ENCODE data around the gene C1QTNF2. TPM values are rescaled to one million over a fixed set of nuclear protein-coding genes. Genes with fewer than 3 reads are reported as not detected.

C1QTNF2 gene
- total RNA-seq, 1 experiment from 2014 or later, result 0.16 TPM

- H3K4me3 Mint-ChIP-seq (ENCODE audit: unreplicated experiment), result peak overlapping the region; percentile 92
- H3K9me3 ChIP-seq, result no peaks in the 10 kb centered on the region
- no TSS peak for BruUV-seq (replicated peaks)
- CTCF ChIA-PET, result interaction anchor here (0.7 to 2.1 kb wide), 5 partner anchors 19 to 368 kb away, joined by 3 to 8 read pairs (median 5); no protein-coding TSS in a partner anchor
- DNase-seq, result no peak
- POLR2A ChIA-PET, result interaction anchor here (0.6 to 1.7 kb wide), 3 partner anchors 20 to 260 kb away, joined by 3 to 21 read pairs (median 3); partner anchors contain the start of gene FAM200C
- no peaks in the 10 kb centered on the region for H3K36me3 ChIP-seq (ENCODE audit: control insufficient read depth, insufficient read depth, low read length)
- H3K4me1 ChIP-seq, result peaks cover 13% of the 10 kb centered on the region; the same call in 1 of the 2 replicates
- peak overlapping the region; percentile 95 for H3K27ac Mint-ChIP-seq (ENCODE audit: unreplicated experiment)
- peaks cover 36% of the 10 kb centered on the region for H3K4me1 Mint-ChIP-seq (ENCODE audit: low read depth, unreplicated experiment)
- H3K4me3 ChIP-seq (ENCODE audit: low read depth, low read length), result peak overlapping the region; percentile 99
- intact Hi-C loops (cut with micrococcal nuclease; ENCODE audit: unreplicated experiment), result loop anchor here (1.0 kb wide), 1 partner anchor 19 kb away; the partner anchor contains the start of gene FAM200C
- H3K36me3 Mint-ChIP-seq (ENCODE audit: insufficient read depth, unreplicated experiment), result peaks cover 34% of the 10 kb centered on the region
- H3K9me3 Mint-ChIP-seq (ENCODE audit: unreplicated experiment), result no peaks in the 10 kb centered on the region
- H3K27me3 Mint-ChIP-seq (ENCODE audit: insufficient read depth, unreplicated experiment), result no peaks in the 10 kb centered on the region
- no peak for TF ChIP-seq CTCF (IDR thresholded peaks at IDR 0.05; ENCODE audit: insufficient read depth in 1 of 2, low read depth in 1 of 2, low read length in 1 of 2, severe bottlenecking in 1 of 2, unreplicated experiment in 1 of 2)
- no peaks in the 10 kb centered on the region for H3K27me3 ChIP-seq (replicated peaks; ENCODE audit: control insufficient read depth, insufficient read depth, low read length)
These were observed 49.3 kb upstream of the C1QTNF2 start for GRCh38 chr5:160419458-160420330.

DNA sequence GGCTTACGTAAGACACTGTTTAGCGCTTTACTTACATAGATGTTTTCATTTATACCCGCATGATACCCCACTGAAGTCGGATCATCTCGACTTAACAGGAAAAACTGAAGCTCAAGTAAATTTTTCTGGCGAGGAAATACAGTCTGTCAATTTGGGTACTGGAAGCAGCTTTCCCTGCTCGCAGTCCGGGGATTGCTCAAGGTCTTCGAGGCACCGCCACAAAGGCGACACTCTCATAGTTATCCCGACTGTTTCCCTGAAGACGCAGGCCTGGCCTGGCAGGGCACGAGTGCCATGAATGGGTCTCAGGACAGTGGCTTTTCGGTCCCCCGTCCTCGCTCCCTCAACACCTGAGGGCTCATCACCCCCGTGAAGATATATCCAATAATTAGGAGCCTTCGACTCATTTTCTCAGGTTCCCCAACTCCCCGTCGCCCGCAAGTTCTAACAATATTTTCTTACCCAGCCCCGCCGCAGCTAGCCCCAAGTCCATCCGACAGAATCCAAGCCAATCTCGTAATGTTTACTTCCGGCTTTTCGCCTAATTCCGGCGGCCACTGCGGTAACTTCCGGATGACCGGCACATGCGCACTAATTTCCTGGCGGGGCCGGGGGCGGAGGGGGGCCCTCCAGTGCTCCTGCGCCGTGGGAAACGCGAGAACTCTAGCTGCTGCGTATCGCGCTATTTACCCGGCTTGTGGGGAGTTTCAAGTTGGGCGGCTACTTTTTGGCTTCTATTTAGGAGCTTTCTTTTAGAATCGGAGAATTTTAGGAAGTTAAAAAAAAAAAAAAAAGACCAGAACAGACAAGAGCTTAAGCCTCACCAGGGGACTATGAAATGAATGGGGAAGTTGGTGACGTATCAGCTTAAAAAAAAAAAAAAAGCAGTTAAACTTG lies 48.4 kb upstream of the C1QTNF2 start, which contains the start of gene SLU7:
TSS of gene SLU7 (minus strand) at position 521 of the 897 bp plus-strand sequence. CDS start 3,787 bp downstream, outside the sequence.
- peaks cover 34% of the 10 kb centered on the region for H3K4me1 Mint-ChIP-seq (ENCODE audit: low read depth, unreplicated experiment)
- CTCF ChIA-PET, result interaction anchor here (0.6 to 2.1 kb wide), 12 partner anchors 11 to 369 kb away, joined by 3 to 8 read pairs (median 3); no protein-coding TSS in a partner anchor
- Histone ChIP-seq H3K4me1 (peaks cover 13% of the 10 kb centered on the region; the same call in 1 of the 2 replicates), H3K27me3 (replicated peaks; ENCODE audit: control insufficient read depth, insufficient read depth, low read length) (no peaks in the 10 kb centered on the region), H3K9me3 (no peaks in the 10 kb centered on the region), H3K4me3 (ENCODE audit: low read depth, low read length) (peak within 1 kb of the TSS; percentile 99), H3K36me3 (ENCODE audit: control insufficient read depth, insufficient read depth, low read length) (no peaks in the 10 kb centered on the region)
- intact Hi-C loops (cut with micrococcal nuclease; ENCODE audit: unreplicated experiment), result loop anchor here (1.0 kb wide), 1 partner anchor 19 kb away; the partner anchor contains the start of gene FAM200C
- H3K4me3 Mint-ChIP-seq (ENCODE audit: unreplicated experiment), result peak within 1 kb of the TSS; percentile 92
- H3K9me3 Mint-ChIP-seq (ENCODE audit: unreplicated experiment), result no peaks in the 10 kb centered on the region
- peak within 1 kb of the TSS; percentile 95 for H3K27ac Mint-ChIP-seq (ENCODE audit: unreplicated experiment)
- TF ChIP-seq CTCF (IDR thresholded peaks at IDR 0.05; ENCODE audit: insufficient read depth in 1 of 2, low read depth in 1 of 2, low read length in 1 of 2, severe bottlenecking in 1 of 2, unreplicated experiment in 1 of 2), result no peak
- peaks cover 27% of the 10 kb centered on the region for H3K36me3 Mint-ChIP-seq (ENCODE audit: insufficient read depth, unreplicated experiment)
- H3K27me3 Mint-ChIP-seq (ENCODE audit: insufficient read depth, unreplicated experiment), result no peaks in the 10 kb centered on the region
- DNase-seq, result peak; percentile 95 to 96
- POLR2A ChIA-PET, result interaction anchor here (0.6 to 1.7 kb wide), 4 partner anchors 15 to 410 kb away, joined by 3 to 21 read pairs (median 4); partner anchors contain the start of genes FAM200C and TTC1
- BruUV-seq (replicated peaks), result TSS peak; percentile 86
